Pancreas (tissue), 10 donors: Measurements from ENCODE around the gene RAB35. TPM values are rescaled to one million over a fixed set of nuclear protein-coding genes. Genes with fewer than 3 reads are reported as not detected.

Experiments
- ATAC-seq, 4 donors: fragments of 200-7000 bp; cut with Tn5 transposase; one replicate each; pipeline versions ENCODE4 v1.8.0 to v1.9.1; 2020; ENCODE audit warnings: mild to moderate bottlenecking in 4 of 4, moderate library complexity in 4 of 4
- DNase-seq, 6 donors: peaks; one replicate each; pipeline ENCODE4 v3.0.0-alpha.2; 2020
- FAIRE-seq: peaks from 2 replicates; lab custom pipeline; 2012; peaks lifted over from hg19 to GRCh38; lab: Jason Lieb, UNC
- H3K27ac ChIP-seq, 4 donors: fragments of 200-600 bp; sonication (generic); 1 replicate in 3 of 4; 2 replicates in 1 of 4; pipeline versions ENCODE4 v1.5.0 to v1.8.0; 2020
- H3K27me3 ChIP-seq, 4 donors: fragments of 200-600 bp; one replicate each; pipeline ENCODE4 v1.8.0; 2021
- H3K36me3 ChIP-seq, 3 donors: fragments of 200-600 bp; sonication (generic) in 1 of 3; one replicate each; pipeline versions ENCODE4 v1.5.0 to v1.8.0; 2020 to 2021
- H3K4me1 ChIP-seq, 3 donors: fragments of 200-600 bp; one replicate each; pipeline ENCODE4 v1.8.0; 2021
- H3K4me3 ChIP-seq, 4 donors: fragments of 200-600 bp; sonication (generic) in 2 of 4; one replicate each; pipeline versions ENCODE4 v1.5.0 to v1.8.0; 2020 to 2021
- H3K9me3 ChIP-seq, 4 donors: fragments of 200-600 bp; one replicate each; pipeline ENCODE4 v1.8.0; 2021
- CTCF ChIP-seq, 4 donors: fragments of 200-600 bp; sonication (generic) in 3 of 4; IDR thresholded peaks; one replicate each; pipeline versions ENCODE4 v1.5.0 to v1.8.0; 2021; ENCODE audit warnings: antibody characterized with exemption in 4 of 4
- WGBS, 2 donors: extraction: QIAGEN DNeasy Blood & Tissue Kit; methylation state at CpG; one replicate each; pipeline ENCODE4 v1.1.7; 2013; 5-methylcytosine and 5-hydroxymethylcytosine counted together
- intact Hi-C, 3 donors: fragments of 100-400 bp; cut with DNase I; formaldehyde crosslinking; loops; one replicate each; pipeline versions ENCODE4 v1.11.1 to v1.14.2; 2022
- polyA plus RNA-seq, 2 donors: library from polyadenylated mRNA; stranded (reverse); fragments of 200-250 nt; gene quantifications; one replicate each; pipeline ENCODE4 v1.2.3, GENCODE V29; 2013
- total RNA-seq, 6 donors: library from RNA; stranded (reverse); fragmentation: NEBNext Ultra II Directional in 4 of 6; extraction: Animal tissue kit (Norgen Biotek cat#: 25700) in 4 of 6; gene quantifications; one replicate each; pipeline versions ENCODE4 v1.2.1 to v1.2.4, GENCODE V29; 2021 to 2023
- donor health status: healthy with polysubstance abuse.
- donor health status: DM: no; HTN: no; CAD: no; lungs with moderate emphysema.
- donor health status: DM: no; HTN: no; CAD: no.
- donor health status: control.
- donor health status: control.
- donor health status: Bipolar disorder and iron deficiency.
- donor health status: DM: yes; HTN: yes; CAD: no.
- donor health status: DM: no; HTN: no; CAD: no.
- donor health status: DM: no; HTN: no; CAD: no.
- donor health status: DM: yes; HTN: yes; CAD: no.

RAB35 gene
- total and polyA plus RNA-seq, 8 donors = 10.7 to 23.0 (median 14.5) TPM

GRCh38 chr12:120075034-120075616 lies 41.4 kb downstream of the RAB35 start:
- no peaks in the 10 kb centered on the region for H3K4me1 ChIP-seq
- intact Hi-C loops = no loop called here
- 87 to 92% methylated on average over 7 of the region's 7 CpGs for WGBS, 2 donors
- FAIRE-seq (no peak), DNase-seq (peak in 1 of 6 donors; percentile 0), ATAC-seq (no peak)
- TF ChIP-seq CTCF (IDR thresholded peaks at IDR 0.05) = no peak
- no peak overlapping the region for H3K4me3 ChIP-seq
- no peaks in the 10 kb centered on the region for H3K27me3 ChIP-seq
- H3K27ac ChIP-seq = no peak overlapping the region
- H3K9me3 ChIP-seq = no peaks in the 10 kb centered on the region
- no peaks in the 10 kb centered on the region for H3K36me3 ChIP-seq

GRCh38 chr12:120072472-120073249 lies 43.9 kb downstream of the RAB35 start:
- no peak overlapping the region for H3K4me3 ChIP-seq
- no peak overlapping the region for H3K27ac ChIP-seq
- WGBS, 2 donors = 93 to 95% methylated on average over 18 of the region's 18 CpGs
- no peak for TF ChIP-seq CTCF (IDR thresholded peaks at IDR 0.05)
- intact Hi-C loops = no loop called here
- no peaks in the 10 kb centered on the region for H3K27me3 ChIP-seq
- no peaks in the 10 kb centered on the region for H3K9me3 ChIP-seq
- FAIRE-seq = no peak
- no peaks in the 10 kb centered on the region for H3K4me1 ChIP-seq
- no peak for DNase-seq
- no peaks in the 10 kb centered on the region for H3K36me3 ChIP-seq
- no peak for ATAC-seq

GRCh38 chr12:120071493-120072020 lies 45.0 kb downstream of the RAB35 start:
- intact Hi-C loops = no loop called here
- H3K4me1 ChIP-seq = no peaks in the 10 kb centered on the region
- 89 to 97% methylated on average over 6 of the region's 6 CpGs for WGBS, 2 donors
- H3K9me3 ChIP-seq = no peaks in the 10 kb centered on the region
- no peak for TF ChIP-seq CTCF (IDR thresholded peaks at IDR 0.05)
- no peaks in the 10 kb centered on the region for H3K36me3 ChIP-seq
- FAIRE-seq = no peak
- no peak overlapping the region for H3K27ac ChIP-seq
- no peak for ATAC-seq
- H3K27me3 ChIP-seq = no peaks in the 10 kb centered on the region
- H3K4me3 ChIP-seq = no peak overlapping the region
- DNase-seq = no peak

- DNase-seq (no peak), ATAC-seq (no peak), FAIRE-seq (no peak)
- Histone ChIP-seq H3K4me1 (no peaks in the 10 kb centered on the region), H3K9me3 (no peaks in the 10 kb centered on the region), H3K27ac (no peak overlapping the region), H3K4me3 (no peak overlapping the region), H3K27me3 (no peaks in the 10 kb centered on the region), H3K36me3 (no peaks in the 10 kb centered on the region)
- intact Hi-C loops = no loop called here
- 74 to 76% methylated on average over 5 of the region's 5 CpGs for WGBS, 2 donors
- no peak for TF ChIP-seq CTCF (IDR thresholded peaks at IDR 0.05)
Observed at GRCh38 chr12:120069278-120069677, 47.3 kb downstream of the RAB35 start.

GRCh38 chr12:120067901-120068300 lies 48.7 kb downstream of the RAB35 start:
- no peaks in the 10 kb centered on the region for H3K27me3 ChIP-seq
- H3K27ac ChIP-seq = no peak overlapping the region
- ATAC-seq (no peak), DNase-seq (no peak), FAIRE-seq (no peak)
- no peaks in the 10 kb centered on the region for H3K36me3 ChIP-seq
- no peaks in the 10 kb centered on the region for H3K9me3 ChIP-seq
- intact Hi-C loops = no loop called here
- WGBS, 2 donors = 71 to 81% methylated on average over 3 of the region's 3 CpGs
- no peak overlapping the region for H3K4me3 ChIP-seq
- TF ChIP-seq CTCF (IDR thresholded peaks at IDR 0.05) = no peak
- H3K4me1 ChIP-seq = no peaks in the 10 kb centered on the region
